T47D (cell line): Measurements from ENCODE around the gene CES4A.
A peak's percentile ranks its signal among the peaks of the same experiment; 100 is the strongest.

Source experiments
- DNase-seq, 2 experiments: peaks; one replicate each; pipeline versions ENCODE4 v3.0.0 to v3.0.0-alpha.2; 2011 to 2012; ENCODE audit warnings: low read depth in 1 of 2, low spot score in 1 of 2
- JUND ChIP-seq: IDR thresholded peaks from 2 replicates; pipeline ENCODE4 v1.6.1; 2012; ENCODE audit warnings: low read depth
- in situ Hi-C: cut with HindIII; loops from 2 replicates; pipeline ENCODE4 v1.10.0; 2016; ENCODE audit warnings: low sequenced_read_pairs, low pct_unique_long_range_greater_than_20kb

The CES4A gene

DNA sequence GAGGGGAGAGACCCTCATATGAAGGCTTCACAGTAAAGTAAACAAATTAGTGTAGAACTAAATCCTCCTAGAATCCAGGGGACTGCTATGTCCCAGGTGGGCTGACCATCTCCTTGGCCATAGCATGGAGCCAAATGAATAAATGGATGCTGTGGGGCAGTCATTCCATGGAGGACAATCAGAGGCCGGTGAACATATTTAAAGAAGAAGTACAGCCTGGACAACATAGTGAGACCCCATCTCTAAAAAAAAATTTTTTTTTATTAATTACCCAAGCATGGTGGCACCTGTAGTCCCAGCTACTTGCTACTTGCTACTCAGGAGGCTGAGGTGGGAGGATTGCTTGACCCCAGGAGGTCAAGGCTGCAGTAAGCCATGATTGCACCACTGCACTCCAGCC lies 35.3 kb downstream of the CES4A start:
- no peak for DNase-seq
- in situ Hi-C loops, result no loop called here
- no peak for TF ChIP-seq JUND

DNA sequence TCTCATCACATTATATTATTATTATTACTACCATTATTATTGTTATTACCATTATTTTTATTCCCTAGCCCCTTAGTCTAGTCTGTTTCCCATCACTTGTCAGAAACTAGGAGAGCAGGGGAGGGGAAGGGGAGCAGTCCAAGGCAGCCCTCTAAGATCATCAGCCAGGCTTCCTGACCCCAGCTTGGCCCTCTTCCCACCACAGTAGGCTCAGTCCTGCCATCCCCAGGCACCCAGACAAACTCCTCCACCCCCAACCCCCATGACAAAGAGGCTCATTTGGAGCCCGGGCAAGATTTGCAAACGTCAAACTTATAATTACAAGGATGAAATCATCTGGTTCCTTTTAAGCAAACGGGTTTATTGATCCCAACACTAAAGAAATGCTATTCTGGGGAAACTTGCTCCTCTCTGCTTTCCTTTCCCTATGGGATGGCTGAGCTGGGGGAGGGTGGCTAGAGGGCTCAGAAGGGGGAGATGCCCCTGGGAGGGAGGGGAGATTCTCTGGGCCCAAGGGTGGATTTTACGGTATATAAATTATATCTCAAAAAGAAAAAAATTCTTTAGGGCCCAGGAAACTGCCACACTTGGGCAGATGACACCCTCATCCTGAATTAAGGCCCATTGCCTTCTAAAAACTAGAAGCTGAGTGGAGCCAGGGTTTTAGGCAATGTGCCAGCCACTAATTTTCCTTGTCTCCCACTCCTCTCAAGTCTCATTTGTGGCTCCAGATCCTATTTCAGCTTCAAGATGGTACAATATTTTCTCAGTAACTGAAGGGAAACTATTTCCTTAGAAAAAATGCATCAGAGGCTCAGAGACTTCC lies 36.2 kb downstream of the CES4A start:
- in situ Hi-C loops, result no loop called here
- TF ChIP-seq JUND, result no peak
- DNase-seq, result no peak

DNA sequence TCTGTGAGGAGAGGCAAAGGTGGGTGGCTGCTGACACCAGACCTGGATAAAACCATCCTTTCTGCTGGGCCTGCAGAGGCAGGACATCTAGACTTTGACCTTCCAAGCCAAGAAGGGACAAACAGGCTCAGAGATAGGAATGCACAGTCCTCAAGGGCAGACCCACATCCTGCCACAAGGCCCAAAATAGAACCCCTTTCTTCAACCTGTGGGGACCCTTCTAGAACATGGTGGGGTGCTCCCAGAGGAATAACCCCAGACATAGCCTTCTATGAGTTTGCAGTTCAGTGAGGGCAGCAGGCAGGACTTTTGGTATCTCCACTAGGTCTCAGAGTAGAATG lies 36.8 kb downstream of the CES4A start:
- no peak for TF ChIP-seq JUND

DNA sequence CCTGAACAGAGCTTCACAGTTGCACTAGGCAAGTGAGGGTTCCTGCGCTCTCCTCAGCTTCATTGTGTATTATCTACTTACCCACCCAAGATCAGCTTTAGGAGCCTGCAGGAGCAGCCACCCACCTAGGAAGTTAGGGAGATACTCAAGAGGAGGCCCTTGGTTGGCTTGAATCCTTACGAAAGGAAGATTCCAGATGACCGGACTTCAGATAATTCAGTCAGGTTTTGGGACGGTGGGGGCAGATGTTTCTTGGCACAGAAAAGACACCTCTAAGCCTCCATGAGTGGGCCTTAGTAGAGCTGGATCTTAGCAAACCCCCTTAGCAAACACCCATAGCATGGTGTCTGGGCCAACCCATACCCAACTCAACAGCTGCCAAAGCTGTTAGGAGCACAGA lies 38.2 kb downstream of the CES4A start:
- in situ Hi-C loops, result no loop called here
- no peak for DNase-seq
- no peak for TF ChIP-seq JUND

More for the DNA sequence above, 36.8 kb downstream of the CES4A start:
- no peak for DNase-seq
- in situ Hi-C loops, result no loop called here

DNA sequence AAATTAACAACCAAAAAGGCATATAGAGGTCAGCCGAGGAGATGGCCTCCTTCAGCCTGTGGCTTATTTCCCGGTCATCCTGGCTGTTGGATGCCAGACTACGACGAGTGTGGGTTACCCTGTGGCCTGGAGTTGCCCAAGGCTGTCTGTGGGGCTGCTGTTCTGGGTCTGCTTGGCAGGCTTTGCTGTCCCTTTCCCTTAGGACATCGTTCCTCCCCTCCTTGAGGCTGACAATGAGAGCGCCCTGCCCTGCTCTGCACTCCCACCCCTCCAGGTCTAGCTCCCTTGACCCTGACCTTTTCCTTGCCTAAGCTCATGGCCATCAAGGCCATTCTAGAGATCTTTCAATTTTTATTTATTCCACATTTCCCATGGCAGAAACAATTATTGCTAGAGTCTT lies 38.7 kb downstream of the CES4A start:
- DNase-seq, result no peak
- in situ Hi-C loops, result no loop called here
- no peak for TF ChIP-seq JUND

DNA sequence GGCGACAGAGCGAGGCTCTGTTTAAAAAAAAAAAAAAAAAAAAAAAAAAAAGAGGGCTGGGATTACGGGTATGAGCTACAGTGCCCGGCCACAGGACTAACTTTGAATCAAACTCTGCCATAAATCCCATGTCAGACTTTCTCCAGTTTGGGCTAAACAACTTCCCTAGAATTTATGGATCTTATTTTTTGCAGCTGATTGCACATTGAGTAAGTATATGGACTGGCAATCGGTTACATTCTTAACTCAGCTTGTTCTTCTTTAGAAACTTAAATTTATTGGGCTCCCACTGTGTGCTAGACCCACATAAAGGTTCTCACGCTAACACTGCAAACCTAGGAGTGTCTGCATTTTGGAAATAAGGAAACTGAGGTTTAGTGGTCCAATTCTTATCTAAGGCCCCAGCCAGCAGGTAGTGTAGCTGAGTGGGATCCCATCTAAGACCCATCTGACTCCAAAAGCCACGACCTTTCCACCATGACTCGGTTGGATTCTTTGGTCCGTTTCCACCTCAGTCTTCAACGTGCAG lies 39.8 kb downstream of the CES4A start:
- in situ Hi-C loops, result no loop called here
- TF ChIP-seq JUND, result no peak
- DNase-seq, result no peak

DNA sequence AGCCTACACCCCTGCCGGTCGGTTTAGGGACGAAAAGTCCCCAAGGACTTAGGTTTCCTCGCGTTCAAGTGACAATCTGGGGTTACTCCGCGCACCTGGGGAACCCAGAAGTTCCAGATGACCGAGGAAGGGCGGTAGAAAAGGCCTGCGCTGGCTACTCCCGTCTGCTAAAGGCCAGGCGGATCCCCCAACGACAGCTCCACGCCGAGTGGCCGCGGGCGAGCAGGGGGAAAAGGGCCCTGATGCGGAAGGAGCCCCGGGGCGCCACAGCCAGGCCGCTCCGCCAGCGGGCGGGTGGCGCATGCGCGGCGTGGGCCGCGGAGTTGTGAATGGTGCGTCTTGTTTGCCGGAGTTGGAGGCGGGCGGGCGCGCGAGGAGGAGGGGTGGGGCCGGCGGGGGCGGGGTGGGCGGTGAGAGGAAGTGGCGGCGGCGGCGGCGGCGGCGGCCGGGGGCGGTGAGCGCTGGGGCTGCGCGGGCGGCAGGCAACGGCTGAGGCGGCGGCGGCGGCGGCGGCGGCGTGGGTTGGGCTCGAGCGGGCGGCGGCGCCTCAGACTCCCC lies 40.4 kb downstream of the CES4A start, which contains the start of gene CBFB:
Gene CBFB, plus strand, starts transcription at position 454 of the 558 bp plus-strand sequence. CDS start 259 bp downstream, outside the sequence.
- peak; percentile 89 to 90 for DNase-seq
- no peak for TF ChIP-seq JUND
- in situ Hi-C loops, result no loop called here

DNA sequence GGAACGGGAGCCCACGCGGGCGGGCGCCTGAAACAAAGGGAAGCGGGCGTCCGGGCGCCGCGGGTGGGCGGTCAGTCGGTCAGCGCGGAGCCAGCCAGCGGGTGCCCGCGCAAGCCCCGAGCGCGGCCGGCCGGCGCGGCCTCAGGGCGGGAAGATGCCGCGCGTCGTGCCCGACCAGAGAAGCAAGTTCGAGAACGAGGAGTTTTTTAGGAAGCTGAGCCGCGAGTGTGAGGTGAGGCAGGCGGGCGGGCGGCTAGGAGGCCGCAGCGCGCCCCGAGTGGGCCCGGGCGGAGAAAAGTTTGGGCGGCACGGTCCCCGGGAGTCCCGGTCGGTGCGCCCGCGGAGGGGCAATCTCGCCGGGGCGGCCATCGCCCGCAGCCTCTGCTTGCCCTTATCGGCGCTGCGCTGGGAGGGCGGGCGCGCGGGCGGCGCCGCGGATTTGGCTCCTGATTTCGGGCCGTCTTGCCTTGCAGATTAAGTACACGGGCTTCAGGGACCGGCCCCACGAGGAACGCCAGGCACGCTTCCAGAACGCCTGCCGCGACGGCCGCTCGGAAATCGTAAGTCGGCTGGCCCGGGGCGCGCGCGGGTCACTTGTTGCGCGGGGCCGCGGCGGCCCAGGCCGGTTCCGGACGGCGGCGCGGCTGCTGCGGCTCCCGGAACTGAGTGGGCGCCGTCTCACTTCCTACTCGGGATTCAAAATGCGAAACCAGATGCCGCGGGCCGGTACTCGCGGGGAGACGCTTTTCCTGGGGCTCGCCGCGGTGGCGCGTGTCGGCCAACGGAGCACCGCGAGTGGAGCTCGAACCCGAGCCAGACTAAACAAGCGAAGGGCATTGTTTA lies 41.1 kb downstream of the CES4A start:
- DNase-seq, result peak; percentile 27 to 45
- TF ChIP-seq JUND, result no peak
- in situ Hi-C loops, result no loop called here

DNA sequence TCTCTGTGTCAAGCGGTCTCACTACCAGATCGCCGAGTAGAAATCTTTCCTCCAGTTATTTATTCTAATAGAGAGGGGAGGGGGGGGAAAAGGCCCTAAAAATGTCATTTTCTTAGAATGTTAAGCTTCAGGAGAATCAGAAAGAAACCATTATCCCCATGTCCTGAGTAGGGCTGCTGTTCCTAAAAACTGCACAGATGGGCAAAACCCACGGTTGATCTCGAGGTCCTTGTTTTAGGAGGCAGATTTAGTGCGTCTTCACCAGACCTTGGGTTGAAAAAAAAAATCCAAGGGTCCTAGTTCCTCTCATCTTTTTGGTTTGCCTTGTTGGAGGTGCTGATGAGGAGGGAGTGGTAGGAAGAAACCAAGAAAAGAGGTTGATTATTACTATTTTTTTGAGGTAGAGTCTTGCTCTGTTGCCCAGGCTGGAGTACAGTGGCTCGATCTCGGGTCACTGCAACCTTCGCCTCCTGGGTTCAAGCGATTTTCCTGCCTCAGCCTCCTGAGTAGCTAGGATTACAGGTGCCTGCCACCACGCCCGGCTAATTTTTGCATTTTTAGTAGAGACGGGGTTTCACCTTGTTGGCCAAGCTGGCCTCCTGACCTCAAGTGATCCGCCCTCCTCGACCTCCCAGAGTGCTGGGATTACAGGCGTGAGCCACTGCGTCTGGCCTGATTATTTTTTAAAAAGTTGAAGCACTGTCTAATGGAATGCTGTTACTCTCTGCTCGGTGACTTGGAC lies 42.0 kb downstream of the CES4A start:
- TF ChIP-seq JUND, result no peak
- no peak for DNase-seq
- in situ Hi-C loops, result no loop called here

DNA sequence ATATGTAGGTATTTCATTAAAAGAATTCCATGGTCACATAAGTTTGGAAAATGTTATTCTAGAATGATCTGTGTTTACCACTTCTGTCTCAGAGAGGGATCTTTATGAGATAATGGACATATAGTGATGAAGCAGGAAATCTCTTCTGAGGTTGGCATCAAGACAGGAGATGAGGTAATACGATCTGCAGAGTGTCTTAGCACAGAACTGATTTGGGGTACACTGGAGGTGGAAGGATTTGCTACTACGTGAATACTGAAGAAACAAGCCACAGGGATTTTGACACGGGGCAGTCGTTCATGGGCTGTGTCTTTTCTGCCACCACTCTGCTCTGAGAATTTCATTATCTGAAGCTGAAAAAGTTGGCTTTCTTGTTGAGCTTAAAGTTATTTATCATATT lies 46.1 kb downstream of the CES4A start:
- no peak for DNase-seq
- TF ChIP-seq JUND, result no peak
- in situ Hi-C loops, result no loop called here

DNA sequence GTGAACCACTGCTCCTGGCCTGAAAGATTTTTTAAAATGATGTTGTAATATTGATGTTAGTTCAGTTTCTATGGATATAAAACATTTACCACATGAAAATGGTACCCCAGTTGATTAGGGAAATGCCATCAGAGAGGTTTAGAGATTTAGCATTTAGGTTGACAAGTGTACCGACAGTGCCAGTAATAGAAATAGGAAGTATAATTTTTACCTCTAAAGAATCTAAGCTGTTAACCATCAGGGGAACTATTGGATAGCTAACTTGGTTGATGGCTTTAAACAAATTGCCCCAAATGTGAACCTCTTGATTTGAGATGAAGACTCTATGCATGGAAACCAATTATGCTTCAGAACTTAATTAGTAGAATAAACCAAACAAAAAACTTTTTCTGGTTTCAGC lies 47.0 kb downstream of the CES4A start:
- TF ChIP-seq JUND, result no peak
- DNase-seq, result no peak
- in situ Hi-C loops, result no loop called here

DNA sequence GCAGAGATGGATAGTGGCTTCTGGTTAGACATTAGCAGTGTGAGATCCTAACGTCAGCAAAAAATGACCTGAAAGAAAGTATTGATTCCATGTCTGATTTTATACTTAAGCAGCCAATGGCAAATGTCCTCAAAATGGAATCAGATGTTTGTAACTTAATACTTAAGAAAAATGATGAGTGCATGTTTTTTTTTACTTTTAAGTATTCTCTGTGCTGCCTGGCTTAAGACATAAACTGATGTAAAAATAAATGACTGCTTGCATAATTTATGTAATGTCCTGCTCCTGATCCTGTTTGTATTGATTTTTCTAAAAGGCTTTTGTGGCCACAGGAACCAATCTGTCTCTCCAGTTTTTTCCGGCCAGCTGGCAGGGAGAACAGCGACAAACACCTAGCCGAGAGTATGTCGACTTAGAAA lies 47.9 kb downstream of the CES4A start:
- DNase-seq, result no peak
- in situ Hi-C loops, result no loop called here
- no peak for TF ChIP-seq JUND
